ENCODE data around the gene PRR36.

- TF ChIP-seq POLR2A (IDR thresholded peaks at IDR 0.05): no peak
- TF ChIP-seq CTCF (IDR thresholded peaks at IDR 0.05): no peak
Measured at GRCh38 chr19:7864690-7865074, 9.5 kb downstream of the PRR36 start.
